ENCODE data around the gene SLC44A3. TPM values are rescaled to one million over a fixed set of nuclear protein-coding genes. Genes with fewer than 3 reads are reported as not detected.

The SLC44A3 gene
- polyA plus RNA-seq, 4 donors, result 67.0 to 121 (median 83.1) TPM

GRCh38 chr1:94901841-94902240 lies 81.7 kb downstream of the SLC44A3 start:
- no peak for DNase-seq (ENCODE audit: low read depth in 4 of 4, low spot score in 3 of 4)

GRCh38 chr1:94903280-94904009 lies 83.3 kb downstream of the SLC44A3 start:
- DNase-seq (ENCODE audit: low read depth in 4 of 4, low spot score in 3 of 4), result no peak

GRCh38 chr1:94905207-94905606 lies 85.0 kb downstream of the SLC44A3 start:
- no peak for DNase-seq (ENCODE audit: low read depth in 4 of 4, low spot score in 3 of 4)

GRCh38 chr1:94906382-94906781 lies 86.2 kb downstream of the SLC44A3 start:
- no peak for DNase-seq (ENCODE audit: low read depth in 4 of 4, low spot score in 3 of 4)

GRCh38 chr1:94907136-94907535 lies 87.0 kb downstream of the SLC44A3 start:
- no peak for DNase-seq (ENCODE audit: low read depth in 4 of 4, low spot score in 3 of 4)

GRCh38 chr1:94908190-94908589 lies 88.0 kb downstream of the SLC44A3 start:
- no peak for DNase-seq (ENCODE audit: low read depth in 4 of 4, low spot score in 3 of 4)

GRCh38 chr1:94908965-94909364 lies 88.8 kb downstream of the SLC44A3 start:
- DNase-seq (ENCODE audit: low read depth in 4 of 4, low spot score in 3 of 4), result no peak

- DNase-seq (ENCODE audit: low read depth in 4 of 4, low spot score in 3 of 4), result no peak
Measured at GRCh38 chr1:94909486-94909885, 89.3 kb downstream of the SLC44A3 start.

- no peak for DNase-seq (ENCODE audit: low read depth in 4 of 4, low spot score in 3 of 4)
Measured at GRCh38 chr1:94912263-94913184, 92.4 kb downstream of the SLC44A3 start.

GRCh38 chr1:94917251-94917650 lies 97.1 kb downstream of the SLC44A3 start:
- DNase-seq (ENCODE audit: low read depth in 4 of 4, low spot score in 3 of 4), result no peak

GRCh38 chr1:94919241-94920030 lies 99.3 kb downstream of the SLC44A3 start:
- DNase-seq (ENCODE audit: low read depth in 4 of 4, low spot score in 3 of 4), result no peak

GRCh38 chr1:94920061-94920460 lies 99.9 kb downstream of the SLC44A3 start:
- no peak for DNase-seq (ENCODE audit: low read depth in 4 of 4, low spot score in 3 of 4)

GRCh38 chr1:94921977-94922376 lies 101.8 kb downstream of the SLC44A3 start:
- no peak for DNase-seq (ENCODE audit: low read depth in 4 of 4, low spot score in 3 of 4)

- DNase-seq (ENCODE audit: low read depth in 4 of 4, low spot score in 3 of 4), result no peak
Measured at GRCh38 chr1:94922761-94923331, 102.7 kb downstream of the SLC44A3 start.

GRCh38 chr1:94925004-94925403 lies 104.8 kb downstream of the SLC44A3 start:
- DNase-seq (ENCODE audit: low read depth in 4 of 4, low spot score in 3 of 4), result no peak

- peak; percentile 80 to 89 (median 85) for DNase-seq (ENCODE audit: low read depth in 4 of 4, low spot score in 3 of 4)
Measured at GRCh38 chr1:94925561-94926125, 105.5 kb downstream of the SLC44A3 start.

GRCh38 chr1:94926126-94926914 lies 106.2 kb downstream of the SLC44A3 start:
- DNase-seq (ENCODE audit: low read depth in 4 of 4, low spot score in 3 of 4), result peak in 3 of 4 donors; percentile 46 to 52 (median 49)

GRCh38 chr1:94926915-94927404 lies 106.8 kb downstream of the SLC44A3 start, which contains the start of gene CNN3:
CNN3 (minus strand) TSS chr1:94927110; CDS start chr1:94926894, 216 bp downstream.
- peak; percentile 82 to 88 (median 85) for DNase-seq (ENCODE audit: low read depth in 4 of 4, low spot score in 3 of 4)

All from right renal pelvis (tissue), 4 donors.